Esophagus muscularis mucosa (tissue), 4 donors: Measurements from ENCODE around the gene SCAP. TPM values are rescaled to one million over a fixed set of nuclear protein-coding genes. Genes with fewer than 3 reads are reported as not detected.

Experiments used
- DNase-seq: peaks from one replicate; pipeline ENCODE4 v3.0.0-alpha.2; 2017; ENCODE audit errors: extremely low spot score
- H3K27ac ChIP-seq, 4 donors: fragments of 200-600 bp; sonication (generic); replicated peaks in 1 of 4; 1 replicate in 3 of 4; 2 replicates in 1 of 4; pipeline ENCODE4 v1.5.1; 2016 to 2019; ENCODE audit warnings: mild to moderate bottlenecking in 1 of 4
- H3K27me3 ChIP-seq, 4 donors: fragments of 200-600 bp; sonication (generic); one replicate each; pipeline versions ENCODE4 v1.5.1 to v1.6.0; 2016 to 2019
- H3K36me3 ChIP-seq, 4 donors: fragments of 200-600 bp; sonication (generic); one replicate each; pipeline ENCODE4 v1.5.1; 2016 to 2019
- H3K4me1 ChIP-seq, 4 donors: fragments of 200-600 bp; sonication (generic); one replicate each; pipeline ENCODE4 v1.5.1; 2016 to 2019
- H3K4me3 ChIP-seq, 4 donors: fragments of 200-600 bp; sonication (generic); 1 replicate in 2 of 4; 2 replicates in 2 of 4; pipeline ENCODE4 v1.5.1; 2016 to 2019; ENCODE audit warnings: mild to moderate bottlenecking in 4 of 4, moderate library complexity in 1 of 4
- H3K9me3 ChIP-seq, 4 donors: fragments of 200-600 bp; sonication (generic); 1 replicate in 3 of 4; 2 replicates in 1 of 4; pipeline ENCODE4 v1.5.1; 2016 to 2019
- EP300 ChIP-seq: sonication (generic); formaldehyde crosslinking; IDR thresholded peaks from one replicate; pipeline ENCODE4 v1.6.1; 2017; ENCODE audit warnings: antibody characterized with exemption
- POLR2A ChIP-seq: fragments of 450-650 bp; IDR thresholded peaks from one replicate; pipeline ENCODE4 v1.6.1; 2017; ENCODE audit warnings: antibody characterized with exemption, moderate library complexity, mild to moderate bottlenecking, low read depth
- POLR2AphosphoS5 ChIP-seq, 2 donors: sonication (generic); formaldehyde crosslinking; IDR thresholded peaks; one replicate each; pipeline ENCODE4 v1.6.1; 2017; ENCODE audit warnings: antibody characterized with exemption in 2 of 2
- WGBS: methylation state at CpG from one replicate; pipeline ENCODE4 v1.1.5; 2018; 5-methylcytosine and 5-hydroxymethylcytosine counted together
- intact Hi-C: fragments of 100-400 bp; cut with DNase I; formaldehyde crosslinking; loops from one replicate; pipeline ENCODE4 v1.15.1; 2023
- total RNA-seq, 4 donors: library from RNA; depleted of rRNA; stranded (reverse); fragments of >200 nt; gene quantifications; one replicate each; pipeline versions ENCODE4 v1.1.0 to v1.2.1, GENCODE V29; 2016
- TF ChIP-seq, protein P1 (sequence below), 3 experiments: fragments of 200-600 bp in 2 of 3; fragments of 450-650 bp in 1 of 3; sonication (generic) in 2 of 3; IDR thresholded peaks; one replicate each; pipeline ENCODE4 v1.5.1; 2017 to 2019; ENCODE audit warnings: antibody characterized with exemption in 3 of 3, mild to moderate bottlenecking in 2 of 3, moderate library complexity in 1 of 3

The SCAP gene
- total RNA-seq, 4 donors from 2014 or later: 67.6 to 104 (median 79.9) TPM

GRCh38 chr3:47409284-47409683 lies 66.5 kb downstream of the SCAP start:
- no peaks in the 10 kb centered on the region for H3K9me3 ChIP-seq
- peaks cover 60 to 86% (median 85%) of the 10 kb centered on the region in 4 donors for H3K36me3 ChIP-seq
- WGBS: 90% methylated on average over 4 of the region's 15 CpGs

DNA sequence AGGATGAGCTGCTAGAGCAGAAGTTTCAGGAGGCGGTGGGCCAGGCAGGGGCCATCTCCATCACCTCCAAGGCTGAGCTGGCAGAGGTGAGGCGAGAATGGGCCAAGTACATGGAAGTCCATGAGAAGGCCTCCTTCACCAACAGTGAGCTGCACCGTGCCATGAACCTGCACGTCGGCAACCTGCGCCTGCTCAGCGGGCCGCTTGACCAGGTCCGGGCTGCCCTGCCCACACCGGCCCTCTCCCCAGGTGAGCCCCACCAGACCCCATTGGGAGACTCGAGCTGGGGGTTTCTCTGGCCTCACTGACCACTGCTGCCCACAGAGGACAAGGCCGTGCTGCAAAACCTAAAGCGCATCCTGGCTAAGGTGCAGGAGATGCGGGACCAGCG lies 66.9 kb downstream of the SCAP start:
- Histone ChIP-seq H3K9me3 (no peaks in the 10 kb centered on the region), H3K27me3 (no peaks in the 10 kb centered on the region), H3K36me3 (peaks cover 55 to 81% (median 80%) of the 10 kb centered on the region in 4 donors), H3K4me1 (peaks cover 18 to 32% (median 25%) of the 10 kb centered on the region in 4 donors), H3K27ac (no peak overlapping the region), H3K4me3 (no peak overlapping the region)
- DNase-seq: no peak
- TF ChIP-seq, protein P1, sequence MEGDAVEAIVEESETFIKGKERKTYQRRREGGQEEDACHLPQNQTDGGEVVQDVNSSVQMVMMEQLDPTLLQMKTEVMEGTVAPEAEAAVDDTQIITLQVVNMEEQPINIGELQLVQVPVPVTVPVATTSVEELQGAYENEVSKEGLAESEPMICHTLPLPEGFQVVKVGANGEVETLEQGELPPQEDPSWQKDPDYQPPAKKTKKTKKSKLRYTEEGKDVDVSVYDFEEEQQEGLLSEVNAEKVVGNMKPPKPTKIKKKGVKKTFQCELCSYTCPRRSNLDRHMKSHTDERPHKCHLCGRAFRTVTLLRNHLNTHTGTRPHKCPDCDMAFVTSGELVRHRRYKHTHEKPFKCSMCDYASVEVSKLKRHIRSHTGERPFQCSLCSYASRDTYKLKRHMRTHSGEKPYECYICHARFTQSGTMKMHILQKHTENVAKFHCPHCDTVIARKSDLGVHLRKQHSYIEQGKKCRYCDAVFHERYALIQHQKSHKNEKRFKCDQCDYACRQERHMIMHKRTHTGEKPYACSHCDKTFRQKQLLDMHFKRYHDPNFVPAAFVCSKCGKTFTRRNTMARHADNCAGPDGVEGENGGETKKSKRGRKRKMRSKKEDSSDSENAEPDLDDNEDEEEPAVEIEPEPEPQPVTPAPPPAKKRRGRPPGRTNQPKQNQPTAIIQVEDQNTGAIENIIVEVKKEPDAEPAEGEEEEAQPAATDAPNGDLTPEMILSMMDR (IDR thresholded peaks at IDR 0.05): no peak
- TF ChIP-seq EP300: no peak
- no peak for TF ChIP-seq POLR2A
- TF ChIP-seq POLR2AphosphoS5 (IDR thresholded peaks at IDR 0.05): no peak
- intact Hi-C loops: no loop called here
- WGBS: 91% methylated on average over 12 of the region's 15 CpGs

More at GRCh38 chr3:47409284-47409683, 66.5 kb downstream of the SCAP start:
- TF ChIP-seq, protein P1 (IDR thresholded peaks at IDR 0.05): no peak
- TF ChIP-seq EP300 (no peak), POLR2A (no peak), POLR2AphosphoS5 (IDR thresholded peaks at IDR 0.05) (no peak)
- Histone ChIP-seq H3K4me1 (peaks cover 14 to 28% (median 20%) of the 10 kb centered on the region in 4 donors), H3K27me3 (no peaks in the 10 kb centered on the region), H3K27ac (no peak overlapping the region), H3K4me3 (no peak overlapping the region)
- intact Hi-C loops: no loop called here
- no peak for DNase-seq

DNA sequence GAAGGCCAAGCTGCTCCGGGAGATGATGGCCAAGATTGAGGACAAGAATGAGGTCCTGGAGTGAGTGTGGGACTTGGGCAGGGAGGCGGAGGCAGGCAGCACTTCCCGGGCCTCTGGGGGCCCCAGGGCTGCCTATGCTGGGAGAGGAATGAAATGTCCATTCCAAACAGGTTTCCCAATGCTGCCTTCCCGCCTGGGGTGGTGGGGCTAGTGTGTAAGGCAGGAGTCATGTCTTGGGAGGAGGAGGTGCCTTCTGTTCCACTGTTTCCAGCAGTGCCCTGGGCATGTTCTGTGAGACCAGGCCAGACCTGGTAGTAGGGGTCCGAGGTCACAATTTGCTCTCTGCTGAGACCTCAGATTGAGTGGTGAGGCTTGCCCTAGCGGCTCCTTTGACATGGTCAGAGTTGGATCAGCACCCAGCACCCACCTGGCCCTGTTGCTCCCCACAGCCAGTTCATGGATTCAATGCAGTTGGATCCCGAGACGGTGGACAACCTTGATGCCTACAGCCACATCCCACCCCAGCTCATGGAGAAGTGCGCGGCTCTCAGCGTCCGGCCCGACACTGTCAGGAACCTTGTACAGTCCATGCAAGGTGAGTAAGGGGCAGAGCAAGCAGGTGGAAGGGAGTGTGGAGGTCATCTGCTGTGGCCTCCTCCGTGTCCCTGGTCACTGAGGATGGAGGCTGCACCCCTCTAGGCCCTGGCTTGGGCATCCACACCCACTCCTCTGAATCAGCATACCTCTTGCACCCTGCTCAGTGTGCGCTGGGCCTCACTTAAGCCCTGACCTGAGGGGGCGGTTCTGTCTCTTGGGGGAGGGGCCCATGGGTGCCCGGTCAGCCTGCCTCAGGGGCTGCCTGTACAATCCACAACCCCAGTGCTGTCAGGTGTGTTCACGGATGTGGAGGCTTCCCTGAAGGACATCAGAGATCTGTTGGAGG lies 67.6 kb downstream of the SCAP start:
- Histone ChIP-seq H3K4me3 (no peak overlapping the region), H3K9me3 (no peaks in the 10 kb centered on the region), H3K27me3 (no peaks in the 10 kb centered on the region), H3K27ac (no peak overlapping the region), H3K36me3 (peaks cover 49 to 75% (median 74%) of the 10 kb centered on the region in 4 donors), H3K4me1 (peaks cover 18 to 33% (median 27%) of the 10 kb centered on the region in 4 donors)
- TF ChIP-seq, protein P1 (IDR thresholded peaks at IDR 0.05): no peak
- TF ChIP-seq POLR2A: no peak
- TF ChIP-seq POLR2AphosphoS5 (IDR thresholded peaks at IDR 0.05): no peak
- WGBS: 93% methylated on average over 14 of the region's 18 CpGs
- intact Hi-C loops: no loop called here
- no peak for DNase-seq

GRCh38 chr3:47407237-47407636 lies 68.5 kb downstream of the SCAP start:
- no peak overlapping the region for H3K27ac ChIP-seq
- H3K27me3 ChIP-seq: no peaks in the 10 kb centered on the region
- TF ChIP-seq POLR2A (no peak), POLR2AphosphoS5 (IDR thresholded peaks at IDR 0.05) (no peak), EP300 (no peak)
- TF ChIP-seq, protein P1 (IDR thresholded peaks at IDR 0.05): no peak
- peaks cover 41 to 72% (median 68%) of the 10 kb centered on the region in 4 donors for H3K36me3 ChIP-seq
- H3K4me3 ChIP-seq: no peak overlapping the region
- 100% methylated on average over 3 of the region's 7 CpGs for WGBS
- H3K9me3 ChIP-seq: no peaks in the 10 kb centered on the region
- intact Hi-C loops: no loop called here
- DNase-seq: no peak
- peaks cover 18 to 33% (median 27%) of the 10 kb centered on the region in 4 donors for H3K4me1 ChIP-seq
